HG03575 (cell line): Measurements from ENCODE around the gene FAM186B.
"Not testable (repeated sequence)": the region's sequence is repeated elsewhere in the genome, so short reads cannot be mapped to it uniquely, and the experiment has no call there.

Experiments used
- ATAC-seq: cut with Tn5 transposase; IDR thresholded peaks from one replicate; pipeline ENCODE4 v1.9.1; 2021; ENCODE audit not compliant: unreplicated experiment, insufficient number of reproducible peaks, low FRiP score; ENCODE audit errors: extremely low read depth

FAM186B gene

GRCh38 chr12:49605539-49605938, at the start of gene FAM186B:
FAM186B (minus strand) TSS chr12:49605639; CDS start chr12:49605477, 162 bp downstream.
- ATAC-seq = not testable (repeated sequence)

GRCh38 chr12:49654715-49655114, 49.3 kb upstream of the FAM186B start:
- no peak for ATAC-seq

- no peak for ATAC-seq
Observed at GRCh38 chr12:49652921-49653520, 47.6 kb upstream of the FAM186B start.

- no peak for ATAC-seq
Observed at GRCh38 chr12:49651855-49652254, 46.4 kb upstream of the FAM186B start.

GRCh38 chr12:49649892-49650291, 44.5 kb upstream of the FAM186B start:
- ATAC-seq = no peak

GRCh38 chr12:49649445-49649844, 44.0 kb upstream of the FAM186B start:
- no peak for ATAC-seq

GRCh38 chr12:49648712-49649003, 43.2 kb upstream of the FAM186B start:
- ATAC-seq = no peak

- no peak for ATAC-seq
Observed at GRCh38 chr12:49647827-49648711, 42.6 kb upstream of the FAM186B start.

GRCh38 chr12:49646871-49647654, 41.6 kb upstream of the FAM186B start:
- no peak for ATAC-seq

GRCh38 chr12:49646331-49646830, 40.9 kb upstream of the FAM186B start:
- ATAC-seq = no peak

- no peak for ATAC-seq
Observed at GRCh38 chr12:49645146-49646039, 40.0 kb upstream of the FAM186B start.

GRCh38 chr12:49644620-49644994, 39.2 kb upstream of the FAM186B start:
- ATAC-seq = no peak

- no peak for ATAC-seq
Observed at GRCh38 chr12:49643961-49644619, 38.7 kb upstream of the FAM186B start.

- no peak for ATAC-seq
Observed at GRCh38 chr12:49643135-49643534, 37.7 kb upstream of the FAM186B start.

GRCh38 chr12:49642370-49642802, 36.9 kb upstream of the FAM186B start:
- no peak for ATAC-seq

- no peak for ATAC-seq
Observed at GRCh38 chr12:49641748-49642369, 36.4 kb upstream of the FAM186B start.

- no peak for ATAC-seq
Observed at GRCh38 chr12:49636979-49637755, 31.7 kb upstream of the FAM186B start.
